ENCODE measurements around the gene RALGDS. TPM values are rescaled to one million over a fixed set of nuclear protein-coding genes. Genes with fewer than 3 reads are reported as not detected.

The RALGDS gene
- total RNA-seq, 4 donors from 2014 or later: 21.1 to 47.0 (median 36.9) TPM

DNA sequence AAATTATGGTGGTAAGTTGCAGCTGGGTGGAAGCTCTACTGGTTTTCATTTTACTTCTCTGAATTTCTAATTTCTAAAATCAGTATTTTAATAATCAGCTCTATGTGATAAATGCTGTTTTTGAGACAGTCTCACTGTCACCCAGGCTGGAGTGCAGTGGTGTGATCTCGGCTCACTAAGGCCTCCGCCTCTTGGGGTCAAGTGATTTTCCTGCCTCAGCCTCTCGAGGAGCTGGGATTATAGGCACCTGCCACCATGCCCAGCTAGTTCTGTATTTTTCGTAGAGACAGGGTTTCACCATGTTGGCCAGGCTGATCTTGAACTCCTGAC lies 1.5 kb upstream of the RALGDS start:
- no peak for ATAC-seq
- in situ Hi-C loops (cut with MboI; ENCODE audit: low sequenced_read_pairs in 4 of 4): no loop called here
- H3K4me1 ChIP-seq: peaks cover 56 to 80% of the 10 kb centered on the region in 2 donors
- DNase-seq: no peak
- no peaks in the 10 kb centered on the region for H3K27me3 ChIP-seq
- intact Hi-C loops (cut with DNase I; ENCODE audit: low total_unique reads): no loop called here
- H3K4me3 ChIP-seq: no peak overlapping the region
- H3K36me3 ChIP-seq: no peaks in the 10 kb centered on the region
- peak overlapping the region; percentile 80 to 98 (median 90) for H3K27ac ChIP-seq
- no peaks in the 10 kb centered on the region for H3K9me3 ChIP-seq
- TF ChIP-seq, protein P1, sequence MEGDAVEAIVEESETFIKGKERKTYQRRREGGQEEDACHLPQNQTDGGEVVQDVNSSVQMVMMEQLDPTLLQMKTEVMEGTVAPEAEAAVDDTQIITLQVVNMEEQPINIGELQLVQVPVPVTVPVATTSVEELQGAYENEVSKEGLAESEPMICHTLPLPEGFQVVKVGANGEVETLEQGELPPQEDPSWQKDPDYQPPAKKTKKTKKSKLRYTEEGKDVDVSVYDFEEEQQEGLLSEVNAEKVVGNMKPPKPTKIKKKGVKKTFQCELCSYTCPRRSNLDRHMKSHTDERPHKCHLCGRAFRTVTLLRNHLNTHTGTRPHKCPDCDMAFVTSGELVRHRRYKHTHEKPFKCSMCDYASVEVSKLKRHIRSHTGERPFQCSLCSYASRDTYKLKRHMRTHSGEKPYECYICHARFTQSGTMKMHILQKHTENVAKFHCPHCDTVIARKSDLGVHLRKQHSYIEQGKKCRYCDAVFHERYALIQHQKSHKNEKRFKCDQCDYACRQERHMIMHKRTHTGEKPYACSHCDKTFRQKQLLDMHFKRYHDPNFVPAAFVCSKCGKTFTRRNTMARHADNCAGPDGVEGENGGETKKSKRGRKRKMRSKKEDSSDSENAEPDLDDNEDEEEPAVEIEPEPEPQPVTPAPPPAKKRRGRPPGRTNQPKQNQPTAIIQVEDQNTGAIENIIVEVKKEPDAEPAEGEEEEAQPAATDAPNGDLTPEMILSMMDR (IDR thresholded peaks at IDR 0.05 in 4 of 5, conservative IDR thresholded peaks at IDR 0.05 in 1 of 5): no peak

DNA sequence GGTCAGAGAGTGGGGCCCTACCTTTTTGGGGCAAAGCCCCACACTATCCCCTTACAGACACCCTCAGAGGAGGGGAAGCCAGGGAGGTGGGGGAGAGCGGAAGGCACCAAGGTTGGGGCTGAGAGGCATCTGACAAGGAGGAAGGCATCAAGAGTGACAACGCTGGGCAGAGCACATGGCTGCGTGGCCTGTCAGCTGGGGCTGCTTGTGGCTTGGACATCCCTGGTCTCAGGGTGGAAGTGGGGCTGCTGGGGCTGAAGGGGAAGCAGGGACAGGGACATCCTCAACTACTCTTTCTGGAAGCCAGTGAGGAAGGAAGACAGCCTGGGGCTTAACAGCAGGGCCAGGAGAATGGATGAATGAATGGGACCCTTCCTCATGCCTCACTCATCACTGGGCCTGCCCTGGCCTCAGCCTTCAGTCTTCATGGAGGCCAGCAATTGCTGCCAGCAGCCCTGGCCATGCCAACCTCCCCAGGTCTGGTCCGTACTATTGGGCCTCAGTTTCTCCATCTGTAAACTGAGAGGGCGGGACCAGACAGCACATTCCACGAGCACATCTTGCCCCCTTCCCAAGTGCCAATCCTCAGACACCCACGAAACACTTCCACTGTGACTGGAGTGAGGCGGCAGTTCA lies 993 bp upstream of the RALGDS start:
- intact Hi-C loops (cut with DNase I; ENCODE audit: low total_unique reads): no loop called here
- in situ Hi-C loops (cut with MboI; ENCODE audit: low sequenced_read_pairs in 4 of 4): no loop called here
- ATAC-seq: no peak
- Histone ChIP-seq H3K9me3 (no peaks in the 10 kb centered on the region), H3K27me3 (no peaks in the 10 kb centered on the region), H3K36me3 (no peaks in the 10 kb centered on the region), H3K27ac (peak overlapping the region; percentile 80 to 98 (median 90)), H3K4me3 (no peak overlapping the region), H3K4me1 (peaks cover 56 to 80% of the 10 kb centered on the region in 2 donors)
- TF ChIP-seq POLR2A (IDR thresholded peaks at IDR 0.05): no peak
- TF ChIP-seq, protein P1 (IDR thresholded peaks at IDR 0.05 in 4 of 5, conservative IDR thresholded peaks at IDR 0.05 in 1 of 5): no peak
- no peak for DNase-seq

DNA sequence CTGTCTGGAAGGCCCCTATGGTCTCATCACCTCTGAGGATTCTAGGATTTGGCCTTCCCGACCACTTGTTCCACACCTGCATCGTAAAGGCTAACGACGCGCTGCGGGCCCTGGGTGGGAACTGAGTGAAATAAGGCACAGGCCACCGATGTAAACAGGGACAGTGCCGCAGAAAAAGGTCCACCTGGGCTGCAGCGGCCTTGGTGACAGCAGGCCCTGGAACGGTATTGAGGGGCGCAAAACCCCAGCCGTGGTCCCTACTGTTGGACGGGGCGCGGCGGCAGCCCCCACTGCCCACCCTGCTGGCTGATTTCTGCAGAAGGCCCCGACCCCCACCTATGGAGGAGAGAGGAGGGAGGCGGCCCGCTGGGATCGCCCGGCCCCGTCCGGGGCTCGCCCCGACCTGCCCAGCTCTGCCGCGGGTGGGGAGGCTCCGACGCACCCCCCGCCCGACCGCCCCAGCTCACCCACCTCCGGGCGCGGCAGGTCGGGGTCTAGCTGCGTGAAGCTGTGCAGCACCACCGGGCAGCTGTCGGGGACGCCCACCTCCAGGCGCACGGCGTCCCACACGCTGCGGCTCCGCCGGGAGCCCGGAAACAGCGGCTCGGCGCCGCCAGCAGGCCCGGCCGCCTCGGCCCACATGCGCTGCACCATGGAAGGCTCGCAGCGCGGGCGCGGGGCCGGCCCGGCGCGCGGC lies 391 bp downstream of the RALGDS start:
- TF ChIP-seq, protein P1 (IDR thresholded peaks at IDR 0.05 in 4 of 5, conservative IDR thresholded peaks at IDR 0.05 in 1 of 5): no peak
- TF ChIP-seq POLR2A (IDR thresholded peaks at IDR 0.05): peak; percentile 67 to 68
- in situ Hi-C loops (cut with MboI; ENCODE audit: low sequenced_read_pairs in 4 of 4) (no loop called here), intact Hi-C loops (cut with DNase I; ENCODE audit: low total_unique reads) (no loop called here)
- Histone ChIP-seq H3K27ac (peak overlapping the region; percentile 85 to 98 (median 93)), H3K9me3 (no peaks in the 10 kb centered on the region), H3K36me3 (no peaks in the 10 kb centered on the region), H3K4me3 (peak overlapping the region; percentile 53 to 86 (median 68)), H3K4me1 (peaks cover 58 to 80% of the 10 kb centered on the region in 2 donors), H3K27me3 (no peaks in the 10 kb centered on the region)
- DNase-seq: no peak
- peak; percentile 7 to 10 for ATAC-seq

DNA sequence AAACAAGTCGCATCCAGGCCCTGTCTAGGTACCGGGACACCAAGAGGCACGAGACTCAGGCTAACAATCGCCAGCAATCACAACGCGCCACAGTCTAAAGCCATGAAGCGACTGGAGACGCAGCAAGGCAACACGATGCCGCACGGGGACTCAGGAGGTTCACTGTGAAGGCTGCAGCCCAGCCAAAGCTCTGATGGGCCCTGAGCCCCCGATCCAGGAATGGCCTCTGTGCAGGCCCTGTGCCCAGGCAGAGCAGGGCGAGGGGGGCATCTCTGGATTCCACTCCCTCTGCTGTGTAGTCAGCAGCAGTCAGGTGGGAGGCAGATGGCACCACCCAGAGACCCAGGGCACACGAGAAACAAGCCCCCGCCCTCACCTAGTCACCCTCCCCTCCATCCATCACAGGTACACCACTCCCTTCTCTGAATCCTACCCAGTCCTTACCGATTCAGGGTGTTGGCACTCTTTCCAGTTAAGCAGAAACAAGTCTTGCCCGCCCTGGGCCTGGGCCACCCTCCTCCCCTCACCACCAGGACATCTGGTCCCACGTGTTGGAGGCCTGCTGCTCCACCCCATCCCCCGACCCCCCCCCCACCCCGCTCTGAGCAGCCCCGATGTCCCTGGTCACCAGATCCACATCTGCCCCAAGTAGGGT lies 1.1 kb downstream of the RALGDS start:
- intact Hi-C loops (cut with DNase I; ENCODE audit: low total_unique reads): no loop called here

More for the DNA sequence above, 1.1 kb downstream of the RALGDS start:
- DNase-seq (peak; percentile 58 to 59), ATAC-seq (peak in 1 of 2 donors; percentile 7)
- H3K9me3 ChIP-seq: no peaks in the 10 kb centered on the region
- H3K27ac ChIP-seq: peak overlapping the region; percentile 85 to 98 (median 93)
- no peaks in the 10 kb centered on the region for H3K36me3 ChIP-seq
- peaks cover 63 to 81% of the 10 kb centered on the region in 2 donors for H3K4me1 ChIP-seq
- no peaks in the 10 kb centered on the region for H3K27me3 ChIP-seq
- in situ Hi-C loops (cut with MboI; ENCODE audit: low sequenced_read_pairs in 4 of 4): no loop called here
- TF ChIP-seq, protein P1 (IDR thresholded peaks at IDR 0.05 in 4 of 5, conservative IDR thresholded peaks at IDR 0.05 in 1 of 5): no peak
- peak; percentile 11 to 27 for TF ChIP-seq POLR2A (IDR thresholded peaks at IDR 0.05)
- peak overlapping the region; percentile 53 to 86 (median 68) for H3K4me3 ChIP-seq

Measured in gastrocnemius medialis (tissue), 4 donors.